ENCODE results near the gene REXO2.

The REXO2 gene

GRCh38 chr11:114482114-114482513 is 42.8 kb downstream of the REXO2 start:
- Histone ChIP-seq H3K27ac (no peak overlapping the region), H3K9ac (ENCODE audit: insufficient read length) (no peak overlapping the region), H3K36me3 (ENCODE audit: insufficient read depth, low read length) (no peaks in the 10 kb centered on the region), H3K9me3 (ENCODE audit: low read depth, low read length) (no peaks in the 10 kb centered on the region), H3K4me3 (no peak overlapping the region)
- DNase-seq (ENCODE audit: low read depth, low spot score): no peak
- TF ChIP-seq POLR2AphosphoS5 (IDR thresholded peaks at IDR 0.05; ENCODE audit: borderline replicate concordance, low read depth, low read length): no peak
- no peak for TF ChIP-seq FOXP2 (optimal IDR thresholded peaks at IDR 0.05; ENCODE audit: control extremely low read depth, extremely low read length, insufficient read depth)
- no peak for TF ChIP-seq EZH2 (IDR thresholded peaks at IDR 0.05)

- no peak for TF ChIP-seq FOXP2 (optimal IDR thresholded peaks at IDR 0.05; ENCODE audit: control extremely low read depth, extremely low read length, insufficient read depth)
- no peak for TF ChIP-seq POLR2AphosphoS5 (IDR thresholded peaks at IDR 0.05; ENCODE audit: borderline replicate concordance, low read depth, low read length)
- TF ChIP-seq EZH2 (IDR thresholded peaks at IDR 0.05): no peak
These were observed 44.7 kb downstream of the REXO2 start for GRCh38 chr11:114483929-114484328.

GRCh38 chr11:114496915-114497314 is 57.6 kb downstream of the REXO2 start:
- Histone ChIP-seq H3K9me3 (ENCODE audit: low read depth, low read length) (no peaks in the 10 kb centered on the region), H3K27ac (no peak overlapping the region), H3K4me3 (no peak overlapping the region), H3K36me3 (ENCODE audit: insufficient read depth, low read length) (no peaks in the 10 kb centered on the region), H3K9ac (ENCODE audit: insufficient read length) (no peak overlapping the region)
- DNase-seq (ENCODE audit: low read depth, low spot score): no peak
- no peak for TF ChIP-seq EZH2 (IDR thresholded peaks at IDR 0.05)
- TF ChIP-seq FOXP2 (optimal IDR thresholded peaks at IDR 0.05; ENCODE audit: control extremely low read depth, extremely low read length, insufficient read depth): no peak

More at GRCh38 chr11:114483929-114484328, 44.7 kb downstream of the REXO2 start:
- Histone ChIP-seq H3K4me3 (no peak overlapping the region), H3K9ac (ENCODE audit: insufficient read length) (no peak overlapping the region), H3K36me3 (ENCODE audit: insufficient read depth, low read length) (no peaks in the 10 kb centered on the region), H3K27ac (no peak overlapping the region), H3K9me3 (ENCODE audit: low read depth, low read length) (no peaks in the 10 kb centered on the region)
- no peak for DNase-seq (ENCODE audit: low read depth, low spot score)

- no peak overlapping the region for H3K27ac ChIP-seq
- no peak overlapping the region for H3K4me3 ChIP-seq
- no peaks in the 10 kb centered on the region for H3K36me3 ChIP-seq (ENCODE audit: insufficient read depth, low read length)
- no peak for DNase-seq (ENCODE audit: low read depth, low spot score)
- H3K9me3 ChIP-seq (ENCODE audit: low read depth, low read length): no peaks in the 10 kb centered on the region
- no peak overlapping the region for H3K9ac ChIP-seq (ENCODE audit: insufficient read length)
- no peak for TF ChIP-seq POLR2AphosphoS5 (IDR thresholded peaks at IDR 0.05; ENCODE audit: borderline replicate concordance, low read depth, low read length)
- no peak for TF ChIP-seq EZH2 (IDR thresholded peaks at IDR 0.05)
- TF ChIP-seq FOXP2 (optimal IDR thresholded peaks at IDR 0.05; ENCODE audit: control extremely low read depth, extremely low read length, insufficient read depth): no peak
These were observed 60.5 kb downstream of the REXO2 start for GRCh38 chr11:114499756-114500155.

Data from SK-N-MC (cell line).